ENCODE results near the gene ANKIB1. TPM values are rescaled to one million over a fixed set of nuclear protein-coding genes. Genes with fewer than 3 reads are reported as not detected.

ANKIB1 gene
- total RNA-seq, 1 experiment from 2014 or later = 42.1 TPM

DNA sequence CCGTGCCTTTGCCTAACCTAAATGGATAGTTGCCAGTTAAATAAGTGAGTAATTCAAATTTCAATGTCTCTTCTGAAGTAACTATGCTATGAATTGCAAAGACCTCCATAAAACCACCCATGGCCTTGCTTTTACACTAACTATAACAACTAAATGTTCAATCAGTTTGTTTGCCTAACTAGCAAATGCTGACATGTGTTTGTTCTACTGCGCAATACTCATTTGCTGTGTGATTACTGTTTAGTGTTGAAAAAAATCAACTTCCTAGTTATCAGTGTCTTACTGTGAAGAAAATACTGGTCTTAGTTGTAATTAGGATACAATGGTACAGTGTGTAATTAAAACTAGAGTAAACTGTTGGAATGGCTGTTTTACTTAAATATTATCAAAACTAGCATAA, 154.2 kb downstream of the ANKIB1 start:
- Histone ChIP-seq H3K36me3 (ENCODE audit: insufficient read depth, low read length, poor library complexity, severe bottlenecking) (peaks cover 11% of the 10 kb centered on the region), H3K9me3 (ENCODE audit: low read depth, low read length, poor library complexity, severe bottlenecking) (no peaks in the 10 kb centered on the region), H3K4me3 (ENCODE audit: low read depth, low read length, poor library complexity, severe bottlenecking) (no peak overlapping the region), H3K4me1 (ENCODE audit: insufficient read depth, low read length, poor library complexity, severe bottlenecking) (no peaks in the 10 kb centered on the region), H3K27me3 (replicated peaks; ENCODE audit: insufficient read depth, low read depth, low read length, poor library complexity) (no peaks in the 10 kb centered on the region), H3K27ac (ENCODE audit: low read depth, low read length, poor library complexity, severe bottlenecking) (no peak overlapping the region)
- DNase-seq (ENCODE audit: low spot score) = no peak
- intact Hi-C loops (cut with micrococcal nuclease; ENCODE audit: unreplicated experiment) = no loop called here
- ChIA-PET POLR2A (ENCODE audit: low non-redundant PET) (no interaction called here), CTCF (no interaction called here)
- TF ChIP-seq, protein P1, sequence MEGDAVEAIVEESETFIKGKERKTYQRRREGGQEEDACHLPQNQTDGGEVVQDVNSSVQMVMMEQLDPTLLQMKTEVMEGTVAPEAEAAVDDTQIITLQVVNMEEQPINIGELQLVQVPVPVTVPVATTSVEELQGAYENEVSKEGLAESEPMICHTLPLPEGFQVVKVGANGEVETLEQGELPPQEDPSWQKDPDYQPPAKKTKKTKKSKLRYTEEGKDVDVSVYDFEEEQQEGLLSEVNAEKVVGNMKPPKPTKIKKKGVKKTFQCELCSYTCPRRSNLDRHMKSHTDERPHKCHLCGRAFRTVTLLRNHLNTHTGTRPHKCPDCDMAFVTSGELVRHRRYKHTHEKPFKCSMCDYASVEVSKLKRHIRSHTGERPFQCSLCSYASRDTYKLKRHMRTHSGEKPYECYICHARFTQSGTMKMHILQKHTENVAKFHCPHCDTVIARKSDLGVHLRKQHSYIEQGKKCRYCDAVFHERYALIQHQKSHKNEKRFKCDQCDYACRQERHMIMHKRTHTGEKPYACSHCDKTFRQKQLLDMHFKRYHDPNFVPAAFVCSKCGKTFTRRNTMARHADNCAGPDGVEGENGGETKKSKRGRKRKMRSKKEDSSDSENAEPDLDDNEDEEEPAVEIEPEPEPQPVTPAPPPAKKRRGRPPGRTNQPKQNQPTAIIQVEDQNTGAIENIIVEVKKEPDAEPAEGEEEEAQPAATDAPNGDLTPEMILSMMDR (conservative IDR thresholded peaks at IDR 0.05; ENCODE audit: low read depth, low read length) = no peak
- no peak for TF ChIP-seq EZH2 (IDR thresholded peaks at IDR 0.05; ENCODE audit: borderline replicate concordance, low read depth, low read length, poor library complexity, severe bottlenecking)
- BruUV-seq (replicated peaks) = no TSS peak

DNA sequence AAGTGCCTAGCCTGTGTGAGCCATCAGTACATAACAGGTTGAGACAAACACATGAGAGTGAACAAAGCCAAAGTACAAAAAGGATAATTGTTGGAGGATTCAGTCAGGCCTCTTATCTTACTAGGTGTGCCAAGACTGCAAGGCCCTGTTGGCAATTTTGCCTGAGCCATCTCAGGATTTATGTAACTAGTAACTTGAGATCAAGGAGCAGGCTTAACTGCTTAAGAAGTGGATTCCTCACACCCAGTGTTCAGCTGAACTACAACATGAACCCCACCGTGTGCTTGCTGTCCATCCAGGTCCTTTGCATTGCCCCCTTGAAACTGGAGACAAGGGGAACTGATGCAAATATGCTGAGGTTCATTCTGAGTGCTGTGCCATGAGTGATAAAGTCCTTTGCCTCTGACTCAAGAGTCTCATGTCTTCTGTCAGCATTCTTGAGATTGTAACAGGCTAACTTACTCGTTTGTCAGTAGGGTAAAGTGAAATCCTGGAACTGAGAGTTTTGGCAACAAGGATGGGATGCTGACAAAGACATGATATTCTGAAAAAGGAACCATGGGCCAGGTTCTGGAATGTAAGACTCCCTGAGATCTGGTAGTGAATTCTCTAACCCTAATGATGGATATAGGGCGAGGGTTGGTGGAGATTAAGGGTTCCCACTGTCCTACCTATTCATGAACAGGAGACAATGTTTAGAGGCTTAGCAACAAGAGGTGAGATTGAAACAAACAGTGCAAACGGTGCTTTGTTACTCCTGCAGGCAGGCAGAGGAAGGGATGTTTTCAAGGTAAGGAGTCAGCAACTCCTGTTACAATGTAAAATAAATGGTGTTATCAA, 157.4 kb downstream of the ANKIB1 start:
- BruUV-seq (replicated peaks) = no TSS peak
- no peak for DNase-seq (ENCODE audit: low spot score)
- no peak for TF ChIP-seq EZH2 (IDR thresholded peaks at IDR 0.05; ENCODE audit: borderline replicate concordance, low read depth, low read length, poor library complexity, severe bottlenecking)
- TF ChIP-seq, protein P1 (conservative IDR thresholded peaks at IDR 0.05; ENCODE audit: low read depth, low read length) = no peak
- Histone ChIP-seq H3K36me3 (ENCODE audit: insufficient read depth, low read length, poor library complexity, severe bottlenecking) (peaks cover 6% of the 10 kb centered on the region), H3K27ac (ENCODE audit: low read depth, low read length, poor library complexity, severe bottlenecking) (no peak overlapping the region), H3K27me3 (replicated peaks; ENCODE audit: insufficient read depth, low read depth, low read length, poor library complexity) (no peaks in the 10 kb centered on the region), H3K9me3 (ENCODE audit: low read depth, low read length, poor library complexity, severe bottlenecking) (no peaks in the 10 kb centered on the region), H3K4me3 (ENCODE audit: low read depth, low read length, poor library complexity, severe bottlenecking) (no peak overlapping the region), H3K4me1 (ENCODE audit: insufficient read depth, low read length, poor library complexity, severe bottlenecking) (no peaks in the 10 kb centered on the region)
- ChIA-PET CTCF (no interaction called here), POLR2A (ENCODE audit: low non-redundant PET) (no interaction called here)
- intact Hi-C loops (cut with micrococcal nuclease; ENCODE audit: unreplicated experiment) = no loop called here

DNA sequence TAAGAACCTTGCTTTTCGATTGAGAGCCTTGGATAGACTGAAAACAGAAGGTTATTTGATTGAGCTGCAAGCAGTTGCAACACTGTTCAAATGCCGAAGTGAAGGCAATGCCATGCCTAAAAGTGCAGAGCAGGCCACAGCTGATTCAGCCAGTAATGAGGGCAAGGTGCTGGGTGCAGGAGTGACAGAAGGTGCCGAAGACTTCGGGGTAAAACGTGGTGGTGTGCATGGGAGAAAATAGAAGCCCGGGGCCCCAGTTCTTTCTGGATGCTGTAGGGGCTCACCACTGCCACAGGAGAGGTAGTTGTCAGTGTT, 157.9 kb downstream of the ANKIB1 start:
- CTCF ChIA-PET = no interaction called here
- Histone ChIP-seq H3K9me3 (ENCODE audit: low read depth, low read length, poor library complexity, severe bottlenecking) (no peaks in the 10 kb centered on the region), H3K4me3 (ENCODE audit: low read depth, low read length, poor library complexity, severe bottlenecking) (no peak overlapping the region), H3K36me3 (ENCODE audit: insufficient read depth, low read length, poor library complexity, severe bottlenecking) (peaks cover under 1% of the 10 kb centered on the region), H3K4me1 (ENCODE audit: insufficient read depth, low read length, poor library complexity, severe bottlenecking) (no peaks in the 10 kb centered on the region), H3K27me3 (replicated peaks; ENCODE audit: insufficient read depth, low read depth, low read length, poor library complexity) (no peaks in the 10 kb centered on the region), H3K27ac (ENCODE audit: low read depth, low read length, poor library complexity, severe bottlenecking) (no peak overlapping the region)
- intact Hi-C loops (cut with micrococcal nuclease; ENCODE audit: unreplicated experiment) = no loop called here
- TF ChIP-seq EZH2 (IDR thresholded peaks at IDR 0.05; ENCODE audit: borderline replicate concordance, low read depth, low read length, poor library complexity, severe bottlenecking) = no peak
- TF ChIP-seq, protein P1 (conservative IDR thresholded peaks at IDR 0.05; ENCODE audit: low read depth, low read length) = no peak
- POLR2A ChIA-PET (ENCODE audit: low non-redundant PET) = no interaction called here
- no TSS peak for BruUV-seq (replicated peaks)
- no peak for DNase-seq (ENCODE audit: low spot score)

Data from A673 (cell line).